GM23338 (cell line): ENCODE measurements around the gene LRRFIP1. TPM values are rescaled to one million over a fixed set of nuclear protein-coding genes. Genes with fewer than 3 reads are reported as not detected.

Source experiments
- ATAC-seq: fragments of 200-7000 bp; cut with Tn5 transposase; 3 replicates; pipeline ENCODE4 v1.9.1; 2020
- DNase-seq: peaks from one replicate; pipeline ENCODE4 v3.0.0-alpha.2; 2015; ENCODE audit warnings: low spot score
- H2AFZ ChIP-seq: fragments of 200-600 bp; sonication (generic); 2 replicates; pipeline ENCODE4 v1.8.0; 2016; ENCODE audit warnings: antibody characterized with exemption, mild to moderate bottlenecking, moderate library complexity
- H3F3A ChIP-seq: fragments of 200-600 bp; sonication (generic); replicated peaks from 2 replicates; pipeline ENCODE4 v1.8.0; 2017; ENCODE audit warnings: antibody characterized with exemption, mixed run types, low read depth
- H3K27ac ChIP-seq: fragments of 200-600 bp; sonication (generic); 2 replicates; pipeline ENCODE4 v1.6.1; 2016; ENCODE audit warnings: low read depth
- H3K27me3 ChIP-seq: fragments of 200-600 bp; sonication (generic); 2 replicates; pipeline ENCODE4 v1.8.0; 2016; ENCODE audit warnings: mild to moderate bottlenecking, mixed run types, moderate library complexity; ENCODE audit not compliant: insufficient read depth
- H3K36me3 ChIP-seq: fragments of 200-600 bp; sonication (generic); 2 replicates; pipeline ENCODE4 v1.8.0; 2016; ENCODE audit warnings: mild to moderate bottlenecking; ENCODE audit not compliant: insufficient read depth
- H3K4me1 ChIP-seq: fragments of 200-600 bp; sonication (generic); 2 replicates; pipeline ENCODE4 v1.8.0; 2016; ENCODE audit warnings: mild to moderate bottlenecking, moderate library complexity; ENCODE audit not compliant: insufficient read depth
- H3K4me2 ChIP-seq: fragments of 200-600 bp; sonication (generic); 2 replicates; pipeline ENCODE4 v1.7.1; 2017; ENCODE audit warnings: mixed run types
- H3K4me3 ChIP-seq: fragments of 200-600 bp; sonication (generic); 2 replicates; pipeline ENCODE4 v1.6.1; 2016; ENCODE audit warnings: mixed run types
- H3K79me2 ChIP-seq: fragments of 200-600 bp; sonication (generic); replicated peaks from 2 replicates; pipeline ENCODE4 v1.8.0; 2017; ENCODE audit warnings: mild to moderate bottlenecking; ENCODE audit not compliant: insufficient read depth
- H3K9me2 ChIP-seq: fragments of 200-600 bp; sonication (generic); 2 replicates; pipeline ENCODE4 v1.8.0; 2017; ENCODE audit not compliant: insufficient read depth
- H4K20me1 ChIP-seq: fragments of 200-600 bp; sonication (generic); replicated peaks from 2 replicates; pipeline ENCODE4 v1.8.0; 2017; ENCODE audit warnings: mild to moderate bottlenecking; ENCODE audit not compliant: insufficient read depth
- H3K27ac Mint-ChIP-seq: 2 replicates; pipeline ENCODE4 v1.8.0; 2020; ENCODE audit warnings: inconsistent platforms, mild to moderate bottlenecking, moderate library complexity, mixed read lengths
- H3K27me3 Mint-ChIP-seq: 3 replicates; pipeline ENCODE4 v1.8.0; 2022; ENCODE audit warnings: low read depth, mild to moderate bottlenecking, moderate library complexity, mixed read lengths, inconsistent platforms; ENCODE audit not compliant: insufficient read depth, poor library complexity
- H3K36me3 Mint-ChIP-seq: 3 replicates; pipeline ENCODE4 v1.8.0; 2021; ENCODE audit warnings: low read depth, mild to moderate bottlenecking, inconsistent platforms, moderate library complexity, mixed read lengths
- H3K4me1 Mint-ChIP-seq: 3 replicates; pipeline ENCODE4 v1.8.0; 2020; ENCODE audit warnings: mild to moderate bottlenecking, inconsistent platforms, mixed read lengths
- H3K4me3 Mint-ChIP-seq: 3 replicates; pipeline ENCODE4 v1.8.0; 2021; ENCODE audit warnings: moderate library complexity, mild to moderate bottlenecking, inconsistent platforms, mixed read lengths
- H3K9me3 Mint-ChIP-seq: 3 replicates; pipeline ENCODE4 v1.8.0; 2020; ENCODE audit warnings: moderate library complexity, mild to moderate bottlenecking, inconsistent platforms, mixed read lengths
- CTCF ChIP-seq, 2 experiments: fragments of 200-600 bp in 1 of 2; sonication (generic) in 1 of 2; conservative IDR thresholded peaks; 2 replicates each; pipeline versions ENCODE4 v1.5.1 to v1.6.1; 2016 to 2017; ENCODE audit warnings: antibody characterized with exemption in 2 of 2, low read depth in 2 of 2, mild to moderate bottlenecking in 2 of 2, moderate library complexity in 1 of 2
- EZH2 ChIP-seq: fragments of 200-600 bp; sonication (generic); IDR thresholded peaks from one replicate; pipeline ENCODE4 v1.8.0; 2017; ENCODE audit warnings: antibody characterized with exemption, mild to moderate bottlenecking, low read depth; ENCODE audit not compliant: unreplicated experiment
- EZH2phosphoT487 ChIP-seq: fragments of 200-600 bp; sonication (generic); IDR thresholded peaks from one replicate; pipeline ENCODE4 v1.8.1; 2018; ENCODE audit warnings: antibody characterized with exemption; ENCODE audit not compliant: unreplicated experiment
- NANOG ChIP-seq: IDR thresholded peaks from 2 replicates; pipeline ENCODE4 v1.6.1; 2016; ENCODE audit warnings: antibody characterized with exemption, borderline replicate concordance
- POLR2AphosphoS5 ChIP-seq: IDR thresholded peaks from 2 replicates; pipeline ENCODE4 v1.6.1; 2016; ENCODE audit warnings: antibody characterized with exemption, low read depth
- REST ChIP-seq: IDR thresholded peaks from one replicate; pipeline ENCODE4 v1.6.1; 2018; ENCODE audit warnings: antibody characterized with exemption; ENCODE audit not compliant: unreplicated experiment
- STAT1 ChIP-seq: IDR thresholded peaks from one replicate; pipeline ENCODE4 v1.6.1; 2016; ENCODE audit warnings: antibody characterized with exemption; ENCODE audit not compliant: unreplicated experiment
- ZNF114 ChIP-seq: fragments of 250-450 bp; sonication (Bioruptor Pico); IDR thresholded peaks from 2 replicates; pipeline ENCODE4 v1.5.0; 2020; ENCODE audit warnings: mild to moderate bottlenecking, moderate library complexity
- ZNF462 ChIP-seq: fragments of 250-450 bp; sonication (Bioruptor Pico); IDR thresholded peaks from 2 replicates; pipeline ENCODE4 v1.5.0; 2020; ENCODE audit warnings: mild to moderate bottlenecking, moderate library complexity
- polyA plus RNA-seq: library from polyadenylated mRNA; unstranded; fragments of >200 nt; fragmentation: Nextera tagmentation; extraction: Ambion mirVana; gene quantifications from 2 replicates; pipeline ENCODE4 v1.2.1, GENCODE V29; 2016
- total RNA-seq: library from RNA; depleted of rRNA; stranded (reverse); fragments of >200 nt; shearing (Covaris generic); gene quantifications from 2 replicates; pipeline ENCODE4 v1.2.3, GENCODE V29; 2014

LRRFIP1 gene
- total and polyA plus RNA-seq, 2 experiments from 2014 or later: 59.6 to 178 TPM

DNA sequence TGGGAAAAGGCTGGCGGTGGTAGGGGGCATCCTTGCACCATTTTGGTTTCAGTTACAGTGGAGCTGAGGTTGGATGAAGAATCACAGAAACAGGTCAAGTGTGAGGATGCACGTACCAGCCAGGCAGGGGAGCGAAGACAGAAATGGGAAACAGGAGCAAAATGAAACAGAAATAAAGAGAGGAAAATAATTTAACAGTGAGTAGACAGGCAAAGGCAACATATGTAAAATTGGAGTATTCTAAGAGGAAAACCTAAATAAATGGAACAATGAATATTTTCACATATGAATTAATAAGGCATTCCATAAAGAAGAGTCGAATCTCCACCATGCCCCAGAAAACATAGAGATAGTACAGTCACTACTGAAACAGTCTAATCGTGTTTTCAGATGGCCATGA lies 29.7 kb downstream of the LRRFIP1 start:
- Histone ChIP-seq H3K4me1 (no peaks in the 10 kb centered on the region), H3K27ac (no peak overlapping the region), H3K79me2 (no peaks in the 10 kb centered on the region), H4K20me1 (0 out of 2 replicates have a peak, but pooled peaks cover 4% of the 10 kb centered on the region), H3K4me3 (no peak overlapping the region), H3K27me3 (no peaks in the 10 kb centered on the region), H2AFZ (no peak overlapping the region), H3F3A (no peaks in the 10 kb centered on the region), H3K4me2 (no peak overlapping the region), H3K36me3 (0 out of 2 replicates have a peak, but pooled peaks cover 3% of the 10 kb centered on the region), H3K9me2 (no peaks in the 10 kb centered on the region)
- Mint-ChIP-seq H3K4me3 (no peak overlapping the region), H3K27me3 (peaks cover 4% of the 10 kb centered on the region), H3K36me3 (peaks cover 17% of the 10 kb centered on the region), H3K27ac (no peak overlapping the region), H3K9me3 (peaks cover 3% of the 10 kb centered on the region; the same call in 2 of the 3 replicates), H3K4me1 (peaks cover 6% of the 10 kb centered on the region)
- TF ChIP-seq EZH2phosphoT487 (no peak), CTCF (conservative IDR thresholded peaks at IDR 0.05; ENCODE audit: low read depth in 2 of 2) (peak in 1 of 2 experiments; percentile 39; a peak in 2 of 4 replicates)
- ATAC-seq (no peak), DNase-seq (no peak)

DNA sequence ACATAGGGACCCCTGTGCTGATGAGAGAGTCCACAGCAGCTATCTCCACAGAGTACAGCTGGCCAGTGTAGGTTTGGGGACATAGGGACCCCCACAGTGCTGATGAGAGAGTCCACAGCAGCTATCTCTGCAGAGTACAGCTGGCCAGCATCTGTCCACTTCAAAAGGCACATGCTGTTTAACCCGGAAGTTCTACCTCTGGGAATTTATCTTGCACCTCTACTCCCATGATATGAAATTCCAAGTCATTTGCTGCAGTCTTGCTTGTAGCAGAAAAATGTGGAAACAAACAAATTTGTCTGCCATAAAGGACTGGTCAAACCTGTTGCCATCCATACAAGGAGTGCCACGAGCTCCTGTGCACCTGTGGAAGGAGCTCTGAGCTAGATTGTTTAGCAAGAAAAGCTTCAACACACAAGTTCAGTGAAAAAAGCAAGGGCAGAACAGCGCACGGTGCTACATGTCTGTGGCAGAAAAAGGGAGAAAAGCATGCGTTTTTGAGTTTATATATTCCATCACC lies 33.1 kb downstream of the LRRFIP1 start:
- peaks cover 3% of the 10 kb centered on the region; the same call in 2 of the 3 replicates for H3K9me3 Mint-ChIP-seq
- no peak for ATAC-seq
- H2AFZ ChIP-seq: no peak overlapping the region
- peaks cover 8% of the 10 kb centered on the region; the same call in 2 of the 3 replicates for H3K36me3 Mint-ChIP-seq
- peaks cover 28% of the 10 kb centered on the region for H3K4me1 Mint-ChIP-seq
- H3K36me3 ChIP-seq: no peaks in the 10 kb centered on the region
- no peak for DNase-seq
- H3K27ac ChIP-seq: no peak overlapping the region
- no peak overlapping the region for H3K27ac Mint-ChIP-seq
- peaks cover 17% of the 10 kb centered on the region; the same call in 1 of the 2 replicates for H3K4me1 ChIP-seq
- no peak overlapping the region for H3K4me3 Mint-ChIP-seq
- no peaks in the 10 kb centered on the region for H3K79me2 ChIP-seq
- H3F3A ChIP-seq: no peaks in the 10 kb centered on the region
- H3K4me3 ChIP-seq: no peak overlapping the region
- H3K27me3 Mint-ChIP-seq: peaks cover 4% of the 10 kb centered on the region
- 0 out of 2 replicates have a peak, but pooled peaks cover 7% of the 10 kb centered on the region for H4K20me1 ChIP-seq
- no peaks in the 10 kb centered on the region for H3K9me2 ChIP-seq
- no peak overlapping the region for H3K4me2 ChIP-seq
- no peaks in the 10 kb centered on the region for H3K27me3 ChIP-seq
- TF ChIP-seq STAT1 (no peak), EZH2phosphoT487 (no peak), NANOG (no peak), REST (no peak), EZH2 (no peak), ZNF114 (CRISPR knock-in tag) (no peak), ZNF462 (CRISPR knock-in tag) (no peak), POLR2AphosphoS5 (no peak)
